K562 (cell line): Measurements from ENCODE around the gene RNF217. TPM values are rescaled to one million over a fixed set of nuclear protein-coding genes. Genes with fewer than 3 reads are reported as not detected.
A peak's percentile ranks its signal among the peaks of the same experiment; 100 is the strongest.

Experiments
- ATF1 ChIP-seq, 2 experiments: fragments of 450-650 bp in 1 of 2; IDR thresholded peaks; 2 replicates each; pipeline ENCODE4 v1.6.1; 2016; ENCODE audit warnings: missing compliant biosample characterization in 1 of 2, missing genetic modification characterization in 1 of 2
- ATF3 ChIP-seq, 2 experiments: fragments of 450-650 bp in 1 of 2; sonication (generic) in 1 of 2; formaldehyde crosslinking in 1 of 2; IDR thresholded peaks in 1 of 2; conservative IDR thresholded peaks in 1 of 2; 2 replicates each; pipeline versions ENCODE4 v1.6.1 to v1.8.1; 2016 to 2023; ENCODE audit warnings: mild to moderate bottlenecking in 2 of 2, moderate library complexity in 2 of 2, inconsistent platforms in 1 of 2, missing genetic modification reagents in 1 of 2
- DEAF1 ChIP-seq: fragments of 450-650 bp; formaldehyde crosslinking; IDR thresholded peaks from 2 replicates; pipeline ENCODE4 v1.4.0; 2020; ENCODE audit warnings: mild to moderate bottlenecking, moderate library complexity
- POLR2B ChIP-seq: fragments of 450-650 bp; IDR thresholded peaks from 2 replicates; pipeline ENCODE4 v1.6.1; 2018; ENCODE audit warnings: low read depth; ENCODE audit not compliant: partially characterized antibody
- ZBTB5 ChIP-seq: fragments of 450-650 bp; IDR thresholded peaks from 2 replicates; pipeline ENCODE4 v1.6.1; 2017; ENCODE audit warnings: antibody characterized with exemption
- ZNF133 ChIP-seq: fragments of 250-450 bp; sonication (Bioruptor Pico); IDR thresholded peaks from 2 replicates; pipeline ENCODE4 v1.4.0; 2020; ENCODE audit warnings: mild to moderate bottlenecking
- ZNF282 ChIP-seq: sonication (generic); formaldehyde crosslinking; IDR thresholded peaks from 2 replicates; pipeline ENCODE4 v1.8.1; 2023; ENCODE audit warnings: missing genetic modification reagents
- polyA plus RNA-seq, 8 experiments: library from polyadenylated mRNA; depleted of rRNA in 4 of 8; stranded (reverse) in 5 of 8; unstranded in 3 of 8; fragments of >200 nt; fragmentation: Nextera tagmentation in 2 of 8; fragmentation: Illumina TruSeq in 1 of 8; extraction: Ambion mirVana in 2 of 8; extraction: Trizol in 1 of 8; gene quantifications; 2 replicates each; pipeline versions ENCODE4 v1.2.1 to v1.2.3, GENCODE V29; 2011 to 2014; ENCODE audit warnings: inconsistent platforms in 1 of 8, missing spikeins in 1 of 8
- total RNA-seq, 7 experiments: library from RNA; depleted of rRNA in 6 of 7; stranded (reverse); fragments of >200 nt in 6 of 7; fragmentation: Illumina TruSeq in 2 of 7; extraction: Trizol in 2 of 7; gene quantifications; 2 replicates each; pipeline versions ENCODE4 v1.2.1 to v1.2.3, GENCODE V29; 2011 to 2021; ENCODE audit warnings: low replicate concordance in 1 of 7
- TF ChIP-seq, protein P1 (sequence below), 2 experiments: fragments of 450-650 bp in 1 of 2; sonication (generic) in 1 of 2; formaldehyde crosslinking in 1 of 2; IDR thresholded peaks; 2 replicates each; pipeline versions ENCODE4 v1.7.1 to v1.9.0; 2016 to 2022; ENCODE audit warnings: inconsistent platforms in 1 of 2, mild to moderate bottlenecking in 1 of 2, missing genetic modification reagents in 1 of 2

RNF217 gene
- total and polyA plus RNA-seq, 9 of the 15 experiments (the other 6 are each of a cell fraction or from before 2014, with no cell fraction given): 2.9 to 25.6 (median 12.0) TPM

DNA sequence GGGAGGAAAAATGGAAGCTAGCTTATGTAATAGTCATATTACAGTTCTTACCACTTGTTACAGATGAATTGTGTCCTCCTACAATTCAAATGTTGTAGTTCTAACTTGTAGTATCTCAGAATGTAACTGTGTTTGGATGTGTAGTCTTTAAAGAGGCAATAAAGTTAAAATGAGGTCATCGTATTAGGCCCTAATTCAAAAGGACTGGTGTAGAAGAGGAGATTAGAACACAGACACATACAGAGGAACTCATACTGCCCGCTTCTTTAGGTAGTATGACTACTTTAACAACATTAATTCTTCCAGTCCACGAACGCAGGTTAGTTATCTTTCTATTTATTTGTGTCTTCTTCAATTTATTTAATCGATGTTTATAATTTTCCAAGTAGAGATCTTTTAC is 144.8 kb downstream of the RNF217 start (continued):
- TF ChIP-seq, protein P1, sequence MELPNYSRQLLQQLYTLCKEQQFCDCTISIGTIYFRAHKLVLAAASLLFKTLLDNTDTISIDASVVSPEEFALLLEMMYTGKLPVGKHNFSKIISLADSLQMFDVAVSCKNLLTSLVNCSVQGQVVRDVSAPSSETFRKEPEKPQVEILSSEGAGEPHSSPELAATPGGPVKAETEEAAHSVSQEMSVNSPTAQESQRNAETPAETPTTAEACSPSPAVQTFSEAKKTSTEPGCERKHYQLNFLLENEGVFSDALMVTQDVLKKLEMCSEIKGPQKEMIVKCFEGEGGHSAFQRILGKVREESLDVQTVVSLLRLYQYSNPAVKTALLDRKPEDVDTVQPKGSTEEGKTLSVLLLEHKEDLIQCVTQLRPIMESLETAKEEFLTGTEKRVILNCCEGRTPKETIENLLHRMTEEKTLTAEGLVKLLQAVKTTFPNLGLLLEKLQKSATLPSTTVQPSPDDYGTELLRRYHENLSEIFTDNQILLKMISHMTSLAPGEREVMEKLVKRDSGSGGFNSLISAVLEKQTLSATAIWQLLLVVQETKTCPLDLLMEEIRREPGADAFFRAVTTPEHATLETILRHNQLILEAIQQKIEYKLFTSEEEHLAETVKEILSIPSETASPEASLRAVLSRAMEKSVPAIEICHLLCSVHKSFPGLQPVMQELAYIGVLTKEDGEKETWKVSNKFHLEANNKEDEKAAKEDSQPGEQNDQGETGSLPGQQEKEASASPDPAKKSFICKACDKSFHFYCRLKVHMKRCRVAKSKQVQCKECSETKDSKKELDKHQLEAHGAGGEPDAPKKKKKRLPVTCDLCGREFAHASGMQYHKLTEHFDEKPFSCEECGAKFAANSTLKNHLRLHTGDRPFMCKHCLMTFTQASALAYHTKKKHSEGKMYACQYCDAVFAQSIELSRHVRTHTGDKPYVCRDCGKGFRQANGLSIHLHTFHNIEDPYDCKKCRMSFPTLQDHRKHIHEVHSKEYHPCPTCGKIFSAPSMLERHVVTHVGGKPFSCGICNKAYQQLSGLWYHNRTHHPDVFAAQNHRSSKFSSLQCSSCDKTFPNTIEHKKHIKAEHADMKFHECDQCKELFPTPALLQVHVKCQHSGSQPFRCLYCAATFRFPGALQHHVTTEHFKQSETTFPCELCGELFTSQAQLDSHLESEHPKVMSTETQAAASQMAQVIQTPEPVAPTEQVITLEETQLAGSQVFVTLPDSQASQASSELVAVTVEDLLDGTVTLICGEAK (IDR thresholded peaks at IDR 0.05): 0 out of 2 replicates have a peak, but pooled peaks have one; percentile 48
- TF ChIP-seq, protein P1 (CRISPR knock-in tag; IDR thresholded peaks at IDR 0.05): no peak
- no peak for TF ChIP-seq DEAF1 (CRISPR knock-in tag)
- TF ChIP-seq ATF3 (IDR thresholded peaks at IDR 0.05): 0 out of 2 replicates have a peak, but pooled peaks have one; percentile 23
- TF ChIP-seq ATF3 (CRISPR knock-in tag; conservative IDR thresholded peaks at IDR 0.05): no peak
- no peak for TF ChIP-seq ZBTB5
- TF ChIP-seq POLR2B: no peak
- no peak for TF ChIP-seq ATF1 (CRISPR knock-in tag; IDR thresholded peaks at IDR 0.05)
- no peak for TF ChIP-seq ATF1 (tag; IDR thresholded peaks at IDR 0.05)
- no peak for TF ChIP-seq ZNF282 (CRISPR knock-in tag)
- no peak for TF ChIP-seq ZNF133 (CRISPR knock-in tag)
- TF ChIP-seq, all 486 proteins: peak for 2
